A549 (cell line): ENCODE data around the gene HEXD. TPM values are rescaled to one million over a fixed set of nuclear protein-coding genes. Genes with fewer than 3 reads are reported as not detected.

Experiments
- ATAC-seq, 2 experiments: fragments of 200-7000 bp in 1 of 2; fragments of >200 bp in 1 of 2; cut with Nextera tagmentation in 1 of 2; cut with Tn5 transposase in 1 of 2; 3 replicates each; pipeline versions ENCODE4 v1.8.0 to v1.9.1; 2018 to 2020; ENCODE audit warnings: mild to moderate bottlenecking in 1 of 2, moderate library complexity in 1 of 2
- CTCF ChIA-PET: fragments of 300-600 bp; sonication (Branson Sonifier 250); formaldehyde crosslinking; extraction: SDS; loops from one replicate; lab custom pipeline; 2021; ENCODE audit warnings: antibody characterized with exemption, inconsistent platforms; lab: Yijun Ruan, JAX
- POLR2A ChIA-PET: fragments of 350-600 bp; formaldehyde crosslinking; extraction: SDS; loops from one replicate; lab custom pipeline; 2021; ENCODE audit warnings: antibody characterized with exemption, inconsistent platforms; lab: Yijun Ruan, JAX
- DNase-seq, 2 experiments: peaks; one replicate each; pipeline versions ENCODE4 v3.0.0 to v3.0.0-alpha.2; 2011 to 2016; ENCODE audit warnings: low read depth in 1 of 2, low spot score in 1 of 2
- FAIRE-seq: peaks from 2 replicates; lab custom pipeline; 2011; peaks lifted over from hg19 to GRCh38; lab: Jason Lieb, UNC
- H3K27ac ChIP-seq, 2 experiments: fragments of >200 bp; sonication (Bioruptor Twin); formaldehyde crosslinking; 3 replicates each; pipeline ENCODE4 v1.5.1; 2016 to 2017
- H3K4me1 ChIP-seq: fragments of >200 bp; sonication (Bioruptor Twin); formaldehyde crosslinking; 3 replicates; pipeline ENCODE4 v1.6.1; 2016
- H3K4me2 ChIP-seq: fragments of >200 bp; sonication (Bioruptor Twin); formaldehyde crosslinking; 3 replicates; pipeline ENCODE4 v1.6.1; 2016
- H3K4me3 ChIP-seq: fragments of >200 bp; sonication (Bioruptor Twin); formaldehyde crosslinking; 3 replicates; pipeline ENCODE4 v1.5.1; 2016
- H3K9me3 ChIP-seq: fragments of >200 bp; sonication (Bioruptor Twin); formaldehyde crosslinking; 3 replicates; pipeline ENCODE4 v1.6.1; 2016
- ATOH8 ChIP-seq: fragments of 250-450 bp; sonication (Bioruptor Pico); IDR thresholded peaks from 2 replicates; pipeline ENCODE4 v1.5.0; 2020; ENCODE audit warnings: low read depth, mild to moderate bottlenecking, moderate library complexity
- BCL3 ChIP-seq: fragments of >200 bp; sonication (Bioruptor Twin); formaldehyde crosslinking; IDR thresholded peaks from 3 replicates; pipeline ENCODE4 v1.6.1; 2016
- CBX2 ChIP-seq: fragments of 200-600 bp; sonication (generic); IDR thresholded peaks from 2 replicates; pipeline ENCODE4 v1.6.1; 2016; ENCODE audit warnings: low read depth, mild to moderate bottlenecking, borderline replicate concordance
- CBX8 ChIP-seq: fragments of 200-600 bp; sonication (generic); IDR thresholded peaks from 2 replicates; pipeline ENCODE4 v1.6.1; 2016
- CHD2 ChIP-seq: fragments of 150-350 bp; IDR thresholded peaks from 2 replicates; pipeline ENCODE4 v1.6.1; 2014; ENCODE audit warnings: low read length; ENCODE audit not compliant: partially characterized antibody
- CHD4 ChIP-seq: fragments of 200-600 bp; sonication (generic); IDR thresholded peaks from 2 replicates; pipeline ENCODE4 v1.6.1; 2016; ENCODE audit warnings: antibody characterized with exemption, mild to moderate bottlenecking, borderline replicate concordance
- CTCF ChIP-seq: fragments of >200 bp; sonication (Bioruptor Twin); formaldehyde crosslinking; IDR thresholded peaks from 3 replicates; pipeline ENCODE4 v1.5.1; 2016
- E2F6 ChIP-seq: IDR thresholded peaks from 2 replicates; pipeline ENCODE4 v1.6.1; 2012; ENCODE audit warnings: low read depth, borderline replicate concordance
- FOSB ChIP-seq: fragments of 250-450 bp; sonication (Bioruptor Pico); IDR thresholded peaks from 2 replicates; pipeline ENCODE4 v1.5.0; 2020; ENCODE audit warnings: mild to moderate bottlenecking, moderate library complexity
- HOXA7 ChIP-seq: fragments of 250-450 bp; sonication (Bioruptor Pico); IDR thresholded peaks from 2 replicates; pipeline ENCODE4 v1.5.0; 2020; ENCODE audit warnings: mild to moderate bottlenecking, moderate library complexity
- HOXB13 ChIP-seq: fragments of 250-450 bp; sonication (Bioruptor Pico); IDR thresholded peaks from 2 replicates; pipeline ENCODE4 v1.5.0; 2020; ENCODE audit warnings: low read depth, mild to moderate bottlenecking, moderate library complexity
- JUNB ChIP-seq: fragments of >200 bp; sonication (Bioruptor Twin); formaldehyde crosslinking; IDR thresholded peaks from 2 replicates; pipeline ENCODE4 v1.6.1; 2016
- KDM1A ChIP-seq: fragments of 200-600 bp; sonication (generic); IDR thresholded peaks from 2 replicates; pipeline ENCODE4 v1.6.1; 2016; ENCODE audit warnings: low read depth, mild to moderate bottlenecking
- MAX ChIP-seq: IDR thresholded peaks from 2 replicates; pipeline ENCODE4 v1.6.1; 2012
- MAZ ChIP-seq: fragments of 150-350 bp; IDR thresholded peaks from 2 replicates; pipeline ENCODE4 v1.6.1; 2014; ENCODE audit warnings: antibody characterized with exemption, low read depth, low read length, borderline replicate concordance
- MYC ChIP-seq: IDR thresholded peaks from 2 replicates; pipeline ENCODE4 v1.6.1; 2012; ENCODE audit warnings: mild to moderate bottlenecking, inconsistent platforms, low read length, improper control_type of control experiment, borderline replicate concordance
- PBX3 ChIP-seq: IDR thresholded peaks from 2 replicates; pipeline ENCODE4 v1.6.1; 2012
- POLR2AphosphoS2 ChIP-seq: conservative IDR thresholded peaks from 2 replicates; pipeline ENCODE4 v1.6.1; 2012; ENCODE audit warnings: low read length, improper control_type of control experiment, inconsistent platforms
- USF2 ChIP-seq: fragments of 450-650 bp; IDR thresholded peaks from 2 replicates; pipeline ENCODE4 v1.6.1; 2014; ENCODE audit warnings: antibody characterized with exemption
- ZC3H11A ChIP-seq: fragments of 450-650 bp; IDR thresholded peaks from 2 replicates; pipeline ENCODE4 v1.6.1; 2014; ENCODE audit warnings: antibody characterized with exemption, mild to moderate bottlenecking
- ZFP36 ChIP-seq: fragments of 450-650 bp; IDR thresholded peaks from 2 replicates; pipeline ENCODE4 v1.6.1; 2014; ENCODE audit warnings: borderline replicate concordance; ENCODE audit not compliant: partially characterized antibody
- WGBS: methylation state at CpG from one replicate; pipeline ENCODE4 v1.1.6; 2017; ENCODE audit errors: missing lambda C conversion rate; 5-methylcytosine and 5-hydroxymethylcytosine counted together
- polyA plus RNA-seq, 4 experiments: library from polyadenylated mRNA; depleted of rRNA in 3 of 4; stranded (reverse); fragments of >200 nt; fragmentation: RNase III in 1 of 4; extraction: RNeasy Plus Mini Kit Qiagen cat#74134 plus additional on column Dnase treatment in 1 of 4; gene quantifications; 2 replicates in 3 of 4; 3 replicates in 1 of 4; pipeline ENCODE4 v1.2.3, GENCODE V29; 2011 to 2017

HEXD gene
- polyA plus RNA-seq, 2 of the 4 experiments (the other 2 are of a cell fraction): 18.0 to 19.5 TPM

- ATAC-seq: no peak
- peak overlapping the region; percentile 74 for H3K4me3 ChIP-seq
- CTCF ChIA-PET: interaction anchor here (0.9 to 1.4 kb wide), 4 partner anchors 13 to 214 kb away, joined by 3 to 4 read pairs (median 4); no protein-coding TSS in a partner anchor
- TF ChIP-seq BCL3: no peak
- TF ChIP-seq ZC3H11A: peak; percentile 7; the same call in 1 of the 2 replicates
- peak; percentile 68; the same call in 1 of the 2 replicates for TF ChIP-seq HOXA7 (CRISPR knock-in tag)
- H3K4me1 ChIP-seq: peaks cover 14% of the 10 kb centered on the region
- DNase-seq: no peak
- H3K27ac ChIP-seq: peak overlapping the region; percentile 96 to 97
- FAIRE-seq: no peak
- WGBS: 61% methylated on average over 10 of the region's 10 CpGs
- POLR2A ChIA-PET: interaction anchor here (0.5 to 1.8 kb wide), 3 partner anchors 36 to 63 kb away, joined by 3 to 8 read pairs (median 4); partner anchors contain the start of gene FOXK2
- peak overlapping the region; percentile 95 for H3K4me2 ChIP-seq
- no peaks in the 10 kb centered on the region for H3K9me3 ChIP-seq
These were observed 39.2 kb downstream of the HEXD start for GRCh38 chr17:82457073-82457928.

GRCh38 chr17:82457929-82458178 lies 39.7 kb downstream of the HEXD start:
- TF ChIP-seq USF2 (peak; percentile 97), FOSB (peak; percentile 73; the same call in 1 of the 2 replicates), ZFP36 (peak; percentile 5), MAX (peak; percentile 97), HOXB13 (peak; percentile 48; the same call in 1 of the 2 replicates), MAZ (no peak), ATOH8 (CRISPR knock-in tag) (peak; percentile 60; the same call in 1 of the 2 replicates), E2F6 (no peak; the same call in 1 of the 2 replicates)
- DNase-seq (peak in 1 of 2 experiments; percentile 95), FAIRE-seq (peak; percentile 93), ATAC-seq (no peak)
- no peaks in the 10 kb centered on the region for H3K9me3 ChIP-seq
- peak overlapping the region; percentile 95 for H3K4me2 ChIP-seq
- ChIA-PET POLR2A (interaction anchor here (0.5 to 1.8 kb wide), 2 partner anchors 42 to 62 kb away, joined by 3 to 8 read pairs; partner anchors contain the start of gene FOXK2), CTCF (interaction anchor here (0.9 to 1.4 kb wide), 4 partner anchors 12 to 214 kb away, joined by 3 to 4 read pairs (median 4); no protein-coding TSS in a partner anchor)
- 0% methylated on average over 8 of the region's 8 CpGs for WGBS
- peaks cover 14% of the 10 kb centered on the region for H3K4me1 ChIP-seq
- peak overlapping the region; percentile 96 to 97 for H3K27ac ChIP-seq
- peak overlapping the region; percentile 74 for H3K4me3 ChIP-seq

GRCh38 chr17:82458179-82458884 lies 40.2 kb downstream of the HEXD start, which contains the start of gene NARF:
Gene NARF, plus strand, starts transcription at chr17:82458741. Its CDS starts 63 bp downstream, at chr17:82458804.
- ChIA-PET POLR2A (interaction anchor here (0.5 to 1.8 kb wide), 2 partner anchors 41 to 62 kb away, joined by 3 to 8 read pairs; partner anchors contain the start of gene FOXK2), CTCF (interaction anchor here (0.9 to 1.2 kb wide), 2 partner anchors 24 to 44 kb away, joined by 3 to 4 read pairs; no protein-coding TSS in a partner anchor)
- Histone ChIP-seq H3K4me3 (peak within 1 kb of the TSS; percentile 74), H3K27ac (peak within 1 kb of the TSS; percentile 96 to 97), H3K9me3 (no peaks in the 10 kb centered on the region), H3K4me1 (peaks cover 14% of the 10 kb centered on the region), H3K4me2 (peak within 1 kb of the TSS; percentile 95)
- 2% methylated on average over 44 of the region's 85 CpGs for WGBS
- DNase-seq (peak; percentile 99 to 100), FAIRE-seq (no peak), ATAC-seq (peak; percentile 96 to 100)
- TF ChIP-seq JUNB: no peak
- TF ChIP-seq HOXB13: no peak; the same call in 1 of the 2 replicates
- no peak for TF ChIP-seq FOSB
- TF ChIP-seq CHD4: no peak
- no peak for TF ChIP-seq CBX2
- TF ChIP-seq CHD2: no peak
- no peak for TF ChIP-seq KDM1A
- TF ChIP-seq ATOH8 (CRISPR knock-in tag): no peak
- no peak for TF ChIP-seq POLR2AphosphoS2
- no peak for TF ChIP-seq CBX8
- TF ChIP-seq MYC: no peak; the same call in 1 of the 2 replicates
- TF ChIP-seq PBX3: 0 out of 2 replicates have a peak, but pooled peaks have one; percentile 17
- no peak for TF ChIP-seq CTCF
